Hepatocyte (in vitro differentiated cells): ENCODE data around the gene EREG. TPM values are rescaled to one million over a fixed set of nuclear protein-coding genes. Genes with fewer than 3 reads are reported as not detected.

Experiments used
- DNase-seq: peaks from one replicate; pipeline ENCODE4 v3.0.0-alpha.2; 2016; ENCODE audit warnings: low spot score
- H2AFZ ChIP-seq: fragments of 200-600 bp; sonication (generic); 2 replicates; pipeline ENCODE4 v1.6.0; 2016; ENCODE audit warnings: antibody characterized with exemption, mild to moderate bottlenecking
- H3K27ac ChIP-seq: fragments of 200-600 bp; sonication (generic); 2 replicates; pipeline ENCODE4 v1.5.1; 2016; ENCODE audit warnings: mild to moderate bottlenecking
- H3K27me3 ChIP-seq: fragments of 200-600 bp; sonication (generic); 2 replicates; pipeline ENCODE4 v1.6.1; 2016
- H3K36me3 ChIP-seq: fragments of 200-600 bp; sonication (generic); replicated peaks from 2 replicates; pipeline ENCODE4 v1.5.1; 2016; ENCODE audit warnings: low read depth; ENCODE audit not compliant: insufficient read depth
- H3K4me1 ChIP-seq: fragments of 200-600 bp; sonication (generic); 2 replicates; pipeline ENCODE4 v1.5.1; 2016; ENCODE audit warnings: mild to moderate bottlenecking, moderate library complexity; ENCODE audit not compliant: insufficient read depth
- H3K4me2 ChIP-seq: fragments of 200-600 bp; sonication (generic); 2 replicates; pipeline ENCODE4 v1.6.0; 2016
- H3K4me3 ChIP-seq: fragments of 200-600 bp; sonication (generic); 2 replicates; pipeline ENCODE4 v1.5.1; 2016; ENCODE audit warnings: mild to moderate bottlenecking
- H3K79me2 ChIP-seq: fragments of 200-600 bp; sonication (generic); 2 replicates; pipeline ENCODE4 v1.6.0; 2017; ENCODE audit warnings: mild to moderate bottlenecking
- H3K9me2 ChIP-seq: fragments of 200-600 bp; sonication (generic); replicated peaks from 2 replicates; pipeline ENCODE4 v1.6.0; 2017; ENCODE audit warnings: mild to moderate bottlenecking; ENCODE audit not compliant: insufficient read depth
- H3K9me3 ChIP-seq: fragments of 200-600 bp; sonication (generic); 2 replicates; pipeline ENCODE4 v1.5.1; 2016; ENCODE audit warnings: low read depth, mild to moderate bottlenecking
- H4K20me1 ChIP-seq: fragments of 200-600 bp; sonication (generic); 2 replicates; pipeline ENCODE4 v1.6.0; 2016; ENCODE audit warnings: mild to moderate bottlenecking; ENCODE audit not compliant: insufficient read depth, poor library complexity, severe bottlenecking
- CTCF ChIP-seq: fragments of 200-600 bp; sonication (generic); IDR thresholded peaks from 2 replicates; pipeline ENCODE4 v1.5.1; 2016; ENCODE audit warnings: antibody characterized with exemption, mild to moderate bottlenecking; ENCODE audit not compliant: poor library complexity
- EZH2 ChIP-seq: fragments of 200-600 bp; sonication (generic); IDR thresholded peaks from 2 replicates; pipeline ENCODE4 v1.6.1; 2016; ENCODE audit warnings: antibody characterized with exemption, mild to moderate bottlenecking, borderline replicate concordance
- EZH2phosphoT487 ChIP-seq: fragments of 200-600 bp; sonication (generic); IDR thresholded peaks from one replicate; pipeline ENCODE4 v1.6.1; 2018; ENCODE audit warnings: antibody characterized with exemption, mild to moderate bottlenecking, low read depth, moderate library complexity; ENCODE audit not compliant: unreplicated experiment, severe bottlenecking
- WGBS: methylation state at CpG from one replicate; pipeline ENCODE4 v1.1.6; 2016; ENCODE audit warnings: low lambda C conversion rate; ENCODE audit errors: missing lambda C conversion rate; 5-methylcytosine and 5-hydroxymethylcytosine counted together
- polyA plus RNA-seq: library from polyadenylated mRNA; unstranded; fragments of >200 nt; fragmentation: Nextera tagmentation; extraction: Ambion mirVana; gene quantifications from 2 replicates; pipeline ENCODE4 v1.2.1, GENCODE V29; 2016
- total RNA-seq: library from RNA; depleted of rRNA; stranded (reverse); fragments of >200 nt; gene quantifications from 2 replicates; pipeline ENCODE4 v1.2.3, GENCODE V29; 2014

EREG gene
- total and polyA plus RNA-seq, 2 experiments from 2014 or later: 4.5 to 18.9 TPM

- DNase-seq: no peak
- Histone ChIP-seq H3K4me2 (no peak overlapping the region), H3K9me3 (no peaks in the 10 kb centered on the region)
Observed at GRCh38 chr4:74413265-74413664, 48.3 kb downstream of the EREG start.

GRCh38 chr4:74414149-74414809 is 49.3 kb downstream of the EREG start:
- H2AFZ ChIP-seq: no peak overlapping the region
- no peaks in the 10 kb centered on the region for H3K79me2 ChIP-seq
- no peak overlapping the region for H3K4me2 ChIP-seq
- no peaks in the 10 kb centered on the region for H4K20me1 ChIP-seq
- no peaks in the 10 kb centered on the region for H3K27me3 ChIP-seq
- H3K27ac ChIP-seq: no peak overlapping the region
- WGBS: 66% methylated on average over 5 of the region's 5 CpGs
- no peaks in the 10 kb centered on the region for H3K4me1 ChIP-seq
- H3K4me3 ChIP-seq: no peak overlapping the region
- no peaks in the 10 kb centered on the region for H3K36me3 ChIP-seq
- no peaks in the 10 kb centered on the region for H3K9me3 ChIP-seq
- DNase-seq: no peak
- no peak for TF ChIP-seq CTCF
- no peaks in the 10 kb centered on the region for H3K9me2 ChIP-seq

More at GRCh38 chr4:74413265-74413664, 48.3 kb downstream of the EREG start:
- H3K27ac ChIP-seq: no peak overlapping the region
- TF ChIP-seq EZH2 (no peak), EZH2phosphoT487 (no peak), CTCF (no peak)
- H3K4me1 ChIP-seq: no peaks in the 10 kb centered on the region
- no peaks in the 10 kb centered on the region for H3K36me3 ChIP-seq
- no peaks in the 10 kb centered on the region for H3K9me2 ChIP-seq
- H3K79me2 ChIP-seq: no peaks in the 10 kb centered on the region
- no peaks in the 10 kb centered on the region for H3K27me3 ChIP-seq
- H4K20me1 ChIP-seq: no peaks in the 10 kb centered on the region
- no peak overlapping the region for H2AFZ ChIP-seq
- no peak overlapping the region for H3K4me3 ChIP-seq

- H3K79me2 ChIP-seq: no peaks in the 10 kb centered on the region
- no peak overlapping the region for H3K27ac ChIP-seq
- no peaks in the 10 kb centered on the region for H3K9me3 ChIP-seq
- no peak overlapping the region for H3K4me3 ChIP-seq
- H3K27me3 ChIP-seq: no peaks in the 10 kb centered on the region
- H4K20me1 ChIP-seq: no peaks in the 10 kb centered on the region
- no peaks in the 10 kb centered on the region for H3K4me1 ChIP-seq
- H3K36me3 ChIP-seq: no peaks in the 10 kb centered on the region
- DNase-seq: no peak
- H2AFZ ChIP-seq: no peak overlapping the region
- no peaks in the 10 kb centered on the region for H3K9me2 ChIP-seq
- TF ChIP-seq EZH2phosphoT487 (no peak), EZH2 (no peak)
- WGBS: 92% methylated on average over 3 of the region's 3 CpGs
- H3K4me2 ChIP-seq: no peak overlapping the region
Observed at GRCh38 chr4:74415602-74416300, 50.8 kb downstream of the EREG start.

- 94% methylated on average over 6 of the region's 6 CpGs for WGBS
- Histone ChIP-seq H2AFZ (no peak overlapping the region), H3K27ac (no peak overlapping the region), H3K4me1 (no peaks in the 10 kb centered on the region), H3K9me2 (no peaks in the 10 kb centered on the region), H3K79me2 (no peaks in the 10 kb centered on the region), H3K36me3 (no peaks in the 10 kb centered on the region), H4K20me1 (no peaks in the 10 kb centered on the region), H3K4me2 (no peak overlapping the region), H3K27me3 (no peaks in the 10 kb centered on the region), H3K9me3 (no peaks in the 10 kb centered on the region), H3K4me3 (no peak overlapping the region)
- TF ChIP-seq EZH2: no peak
- no peak for TF ChIP-seq CTCF
- no peak for TF ChIP-seq EZH2phosphoT487
- DNase-seq: no peak
Observed at GRCh38 chr4:74418063-74418670, 53.2 kb downstream of the EREG start.
